ENCODE results near the gene SUCLA2.

SUCLA2 gene

GRCh38 chr13:47897411-47898050 is 103.5 kb downstream of the SUCLA2 start:
- DNase-seq = no peak

- DNase-seq = no peak
Observed at GRCh38 chr13:47896546-47896945, 104.5 kb downstream of the SUCLA2 start.

- DNase-seq = no peak
Observed at GRCh38 chr13:47896111-47896510, 105.0 kb downstream of the SUCLA2 start.

- DNase-seq = no peak
Observed at GRCh38 chr13:47893527-47893926, 107.5 kb downstream of the SUCLA2 start.

Data from stimulated activated CD8-positive, alpha-beta memory T cell treated with anti-CD3 and anti-CD28 coated beads, Interleukin-4, amount 100 ng/mL, for 48 hours (primary cell).